Activated CD8-positive, alpha-beta T cell treated with anti-CD3 and anti-CD28 coated beads, Interleukin-2, amount 10 ng/mL, durations not matched to agents 7 days and 5 days (primary cell): ENCODE data around the gene SMARCA4. TPM values are rescaled to one million over a fixed set of nuclear protein-coding genes. Genes with fewer than 3 reads are reported as not detected.

Source experiments
- total RNA-seq, 2 experiments: library from RNA; stranded (reverse); gene quantifications; one replicate each; pipeline ENCODE4 v1.2.3, GENCODE V29; 2021

SMARCA4 gene
- total RNA-seq, 2 experiments from 2014 or later, result 108 to 115 TPM

Other genes starting within 250 kb of the SMARCA4 start
- gene DNM2, start 243.0 kb upstream of the SMARCA4 start, total RNA-seq, result 100 to 1,000 TPM; 239 to 240 TPM
- 10 to 100 TPM in 1 of 2 experiments, 1 to 10 TPM in 1; 9.3 to 11.2 TPM for gene TMED1, start 124.8 kb upstream of the SMARCA4 start, total RNA-seq
- gene C19orf38, start 112.6 kb upstream of the SMARCA4 start, total RNA-seq, result 1 to 10 TPM; 1.1 to 2.2 TPM
- 10 to 100 TPM; 33.2 to 33.4 TPM for gene CARM1, start 89.5 kb upstream of the SMARCA4 start, total RNA-seq
- gene YIPF2, start 32.4 kb upstream of the SMARCA4 start, total RNA-seq, result 10 to 100 TPM; 20.4 to 20.5 TPM
- 10 to 100 TPM; 20.2 to 23.0 TPM for gene TIMM29, start 32.2 kb upstream of the SMARCA4 start, total RNA-seq
- gene LDLR, start 128.4 kb downstream of the SMARCA4 start, total RNA-seq, result 100 to 1,000 TPM; 117 to 123 TPM
- 10 to 100 TPM; 92.6 to 94.0 TPM for gene SPC24, start 194.8 kb downstream of the SMARCA4 start, total RNA-seq
- gene KANK2, start 236.5 kb downstream of the SMARCA4 start, total RNA-seq, result 1 to 10 TPM; 6.1 to 8.0 TPM